HepG2 (cell line): ENCODE data around the gene HEPN1. TPM values are rescaled to one million over a fixed set of nuclear protein-coding genes. Genes with fewer than 3 reads are reported as not detected.

ENCODE experiments used
- ATF7-NPFF ChIP-seq: sonication (generic); formaldehyde crosslinking; IDR thresholded peaks from 2 replicates; pipeline ENCODE4 v1.8.1; 2023; ENCODE audit warnings: mild to moderate bottlenecking, low read depth, missing genetic modification reagents, moderate library complexity
- GMEB1 ChIP-seq: sonication (generic); formaldehyde crosslinking; IDR thresholded peaks from 2 replicates; pipeline ENCODE4 v1.5.1; 2020; ENCODE audit warnings: missing genetic modification reagents, mild to moderate bottlenecking, borderline replicate concordance
- HNF1B ChIP-seq: sonication (generic); formaldehyde crosslinking; IDR thresholded peaks from 2 replicates; pipeline ENCODE4 v1.5.1; 2020; ENCODE audit warnings: mild to moderate bottlenecking, moderate library complexity, missing genetic modification reagents
- MAZ ChIP-seq, 2 experiments: sonication (generic) in 1 of 2; formaldehyde crosslinking in 1 of 2; IDR thresholded peaks; 2 replicates each; pipeline versions ENCODE4 v1.5.0 to v1.6.1; 2012 to 2020; ENCODE audit warnings: low read depth in 2 of 2, mild to moderate bottlenecking in 2 of 2, borderline replicate concordance in 1 of 2, improper control_type of control experiment in 1 of 2, low read length in 1 of 2, missing genetic modification reagents in 1 of 2, moderate library complexity in 1 of 2
- MED8 ChIP-seq: sonication (generic); formaldehyde crosslinking; IDR thresholded peaks from 2 replicates; pipeline ENCODE4 v1.8.1; 2023; ENCODE audit warnings: mild to moderate bottlenecking, missing genetic modification reagents; ENCODE audit not compliant: insufficient replicate concordance
- POLR2AphosphoS2 ChIP-seq: IDR thresholded peaks from 2 replicates; pipeline ENCODE4 v1.6.1; 2011; ENCODE audit warnings: low read depth, low read length, improper control_type of control experiment
- SMAD1 ChIP-seq: sonication (generic); formaldehyde crosslinking; IDR thresholded peaks from 2 replicates; pipeline ENCODE4 v1.4.0; 2020; ENCODE audit warnings: missing genetic modification reagents, low read depth, mild to moderate bottlenecking, borderline replicate concordance
- TRIM22 ChIP-seq: fragments of 450-650 bp; IDR thresholded peaks from 2 replicates; pipeline ENCODE4 v1.6.1; 2017
- TSC22D2 ChIP-seq: sonication (generic); formaldehyde crosslinking; IDR thresholded peaks from 2 replicates; pipeline ENCODE4 v1.5.1; 2020; ENCODE audit warnings: missing genetic modification reagents, mild to moderate bottlenecking, borderline replicate concordance
- ZNF598 ChIP-seq: sonication (generic); formaldehyde crosslinking; IDR thresholded peaks from 2 replicates; pipeline ENCODE4 v1.5.1; 2020; ENCODE audit warnings: mild to moderate bottlenecking, missing genetic modification reagents, borderline replicate concordance
- ZNF615 ChIP-seq: sonication (generic); formaldehyde crosslinking; IDR thresholded peaks from 2 replicates; pipeline ENCODE4 v1.5.0; 2020; ENCODE audit warnings: mild to moderate bottlenecking, missing genetic modification reagents, borderline replicate concordance
- polyA plus RNA-seq, 8 experiments: library from polyadenylated mRNA; depleted of rRNA in 3 of 8; stranded (reverse) in 7 of 8; unstranded in 1 of 8; fragments of >200 nt; fragmentation: Illumina TruSeq in 4 of 8; extraction: Trizol in 4 of 8; gene quantifications; 2 replicates each; pipeline versions ENCODE4 v1.2.1 to v1.2.3, GENCODE V29; 2011 to 2016; ENCODE audit warnings: low read depth in 4 of 8, missing spikeins in 1 of 8, mixed read lengths in 1 of 8; ENCODE audit not compliant: insufficient read depth in 1 of 8
- total RNA-seq, 5 experiments: library from RNA; depleted of rRNA; stranded (reverse); fragments of >200 nt; fragmentation: Illumina TruSeq; extraction: Trizol; gene quantifications; 2 replicates each; pipeline ENCODE4 v1.2.3, GENCODE V29; 2016; ENCODE audit warnings: low read depth in 1 of 5
- TF ChIP-seq, protein P1 (sequence below): sonication (generic); formaldehyde crosslinking; IDR thresholded peaks from 2 replicates; pipeline ENCODE4 v1.4.0; 2020; ENCODE audit warnings: missing genetic modification reagents, borderline replicate concordance
- TF ChIP-seq, protein P2 (sequence below): sonication (generic); formaldehyde crosslinking; IDR thresholded peaks from 2 replicates; pipeline ENCODE4 v1.4.0; 2020; ENCODE audit warnings: missing genetic modification reagents, low read depth, mild to moderate bottlenecking, borderline replicate concordance
- TF ChIP-seq, protein P3 (sequence below): IDR thresholded peaks from 2 replicates; pipeline ENCODE4 v1.6.1; 2016; ENCODE audit warnings: low read depth

HEPN1 gene
- total and polyA plus RNA-seq, 2 of the 13 experiments (the other 11 are each of a cell fraction or from before 2014, with no cell fraction given) = not detected

- TF ChIP-seq, protein P1, sequence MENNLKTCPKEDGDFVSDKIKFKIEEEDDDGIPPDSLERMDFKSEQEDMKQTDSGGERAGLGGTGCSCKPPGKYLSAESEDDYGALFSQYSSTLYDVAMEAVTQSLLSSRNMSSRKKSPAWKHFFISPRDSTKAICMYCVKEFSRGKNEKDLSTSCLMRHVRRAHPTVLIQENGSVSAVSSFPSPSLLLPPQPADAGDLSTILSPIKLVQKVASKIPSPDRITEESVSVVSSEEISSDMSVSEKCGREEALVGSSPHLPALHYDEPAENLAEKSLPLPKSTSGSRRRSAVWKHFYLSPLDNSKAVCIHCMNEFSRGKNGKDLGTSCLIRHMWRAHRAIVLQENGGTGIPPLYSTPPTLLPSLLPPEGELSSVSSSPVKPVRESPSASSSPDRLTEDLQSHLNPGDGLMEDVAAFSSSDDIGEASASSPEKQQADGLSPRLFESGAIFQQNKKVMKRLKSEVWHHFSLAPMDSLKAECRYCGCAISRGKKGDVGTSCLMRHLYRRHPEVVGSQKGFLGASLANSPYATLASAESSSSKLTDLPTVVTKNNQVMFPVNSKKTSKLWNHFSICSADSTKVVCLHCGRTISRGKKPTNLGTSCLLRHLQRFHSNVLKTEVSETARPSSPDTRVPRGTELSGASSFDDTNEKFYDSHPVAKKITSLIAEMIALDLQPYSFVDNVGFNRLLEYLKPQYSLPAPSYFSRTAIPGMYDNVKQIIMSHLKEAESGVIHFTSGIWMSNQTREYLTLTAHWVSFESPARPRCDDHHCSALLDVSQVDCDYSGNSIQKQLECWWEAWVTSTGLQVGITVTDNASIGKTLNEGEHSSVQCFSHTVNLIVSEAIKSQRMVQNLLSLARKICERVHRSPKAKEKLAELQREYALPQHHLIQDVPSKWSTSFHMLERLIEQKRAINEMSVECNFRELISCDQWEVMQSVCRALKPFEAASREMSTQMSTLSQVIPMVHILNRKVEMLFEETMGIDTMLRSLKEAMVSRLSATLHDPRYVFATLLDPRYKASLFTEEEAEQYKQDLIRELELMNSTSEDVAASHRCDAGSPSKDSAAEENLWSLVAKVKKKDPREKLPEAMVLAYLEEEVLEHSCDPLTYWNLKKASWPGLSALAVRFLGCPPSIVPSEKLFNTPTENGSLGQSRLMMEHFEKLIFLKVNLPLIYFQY = no peak
- TF ChIP-seq, protein P2, sequence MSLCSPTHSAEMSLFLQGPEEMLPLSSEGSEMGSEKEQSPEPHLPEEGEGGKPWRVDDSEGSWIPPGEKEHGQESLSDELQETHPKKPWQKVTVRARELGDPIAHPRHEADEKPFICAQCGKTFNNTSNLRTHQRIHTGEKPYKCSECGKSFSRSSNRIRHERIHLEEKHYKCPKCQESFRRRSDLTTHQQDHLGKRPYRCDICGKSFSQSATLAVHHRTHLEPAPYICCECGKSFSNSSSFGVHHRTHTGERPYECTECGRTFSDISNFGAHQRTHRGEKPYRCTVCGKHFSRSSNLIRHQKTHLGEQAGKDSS (CRISPR knock-in tag) = peak; percentile 78; the same call in 1 of the 2 replicates
- no peak for TF ChIP-seq ATF7-NPFF (CRISPR knock-in tag)
- no peak for TF ChIP-seq MAZ (IDR thresholded peaks at IDR 0.05; ENCODE audit: borderline replicate concordance, low read depth, low read length)
- no peak for TF ChIP-seq MAZ (CRISPR knock-in tag; IDR thresholded peaks at IDR 0.05; ENCODE audit: low read depth)
- TF ChIP-seq HNF1B (CRISPR knock-in tag) = 0 out of 2 replicates have a peak, but pooled peaks have one; percentile 37
- no peak for TF ChIP-seq GMEB1 (CRISPR knock-in tag)
- TF ChIP-seq, protein P3, sequence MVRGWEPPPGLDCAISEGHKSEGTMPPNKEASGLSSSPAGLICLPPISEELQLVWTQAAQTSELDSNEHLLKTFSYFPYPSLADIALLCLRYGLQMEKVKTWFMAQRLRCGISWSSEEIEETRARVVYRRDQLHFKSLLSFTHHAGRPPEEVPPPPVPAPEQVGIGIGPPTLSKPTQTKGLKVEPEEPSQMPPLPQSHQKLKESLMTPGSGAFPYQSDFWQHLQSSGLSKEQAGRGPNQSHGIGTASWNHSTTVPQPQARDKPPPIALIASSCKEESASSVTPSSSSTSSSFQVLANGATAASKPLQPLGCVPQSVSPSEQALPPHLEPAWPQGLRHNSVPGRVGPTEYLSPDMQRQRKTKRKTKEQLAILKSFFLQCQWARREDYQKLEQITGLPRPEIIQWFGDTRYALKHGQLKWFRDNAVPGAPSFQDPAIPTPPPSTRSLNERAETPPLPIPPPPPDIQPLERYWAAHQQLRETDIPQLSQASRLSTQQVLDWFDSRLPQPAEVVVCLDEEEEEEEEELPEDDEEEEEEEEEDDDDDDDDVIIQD = 0 out of 2 replicates have a peak, but pooled peaks have one; percentile 14
- TF ChIP-seq SMAD1 (CRISPR knock-in tag) = no peak
- TF ChIP-seq MED8 (CRISPR knock-in tag) = no peak
- TF ChIP-seq TRIM22 = no peak
- TF ChIP-seq ZNF598 (CRISPR knock-in tag) = peak; percentile 31; the same call in 1 of the 2 replicates
- TF ChIP-seq TSC22D2 (CRISPR knock-in tag) = peak; percentile 37; the same call in 1 of the 2 replicates
- TF ChIP-seq POLR2AphosphoS2 = no peak
- TF ChIP-seq ZNF615 = no peak
These were observed 16.8 kb downstream of the HEPN1 start, which contains the start of gene HEPACAM (continued) for GRCh38 chr11:124935548-124936514.
